GM12874 (cell line): ENCODE results near the gene CHST2.

Experiments
- TF ChIP-seq, protein P1 (sequence below): IDR thresholded peaks from 2 replicates; pipeline ENCODE4 v1.5.1; 2011; ENCODE audit warnings: low read depth, mild to moderate bottlenecking, control low read depth, low read length, moderate library complexity; ENCODE audit not compliant: insufficient read depth

Gene CHST2

DNA sequence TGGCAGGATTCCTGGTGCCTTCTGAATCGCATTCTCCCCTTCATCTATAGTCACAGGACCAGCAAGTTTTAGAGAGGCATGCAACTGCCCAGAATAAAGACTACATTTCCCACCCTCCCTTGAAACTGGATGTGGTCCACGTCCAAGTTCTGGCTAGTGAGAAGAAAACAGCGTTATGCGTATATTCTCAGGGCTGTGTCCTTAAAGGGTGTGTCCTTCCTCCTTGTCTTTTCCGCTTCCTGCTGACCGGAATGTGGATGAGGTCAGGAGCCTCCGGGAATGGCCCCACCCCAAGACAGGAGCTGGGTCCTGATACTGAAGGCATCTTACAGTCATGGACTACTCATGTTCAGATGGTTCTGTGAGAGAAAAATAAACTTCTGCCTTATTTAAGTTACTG is 20.2 kb downstream of the CHST2 start:
- TF ChIP-seq, protein P1, sequence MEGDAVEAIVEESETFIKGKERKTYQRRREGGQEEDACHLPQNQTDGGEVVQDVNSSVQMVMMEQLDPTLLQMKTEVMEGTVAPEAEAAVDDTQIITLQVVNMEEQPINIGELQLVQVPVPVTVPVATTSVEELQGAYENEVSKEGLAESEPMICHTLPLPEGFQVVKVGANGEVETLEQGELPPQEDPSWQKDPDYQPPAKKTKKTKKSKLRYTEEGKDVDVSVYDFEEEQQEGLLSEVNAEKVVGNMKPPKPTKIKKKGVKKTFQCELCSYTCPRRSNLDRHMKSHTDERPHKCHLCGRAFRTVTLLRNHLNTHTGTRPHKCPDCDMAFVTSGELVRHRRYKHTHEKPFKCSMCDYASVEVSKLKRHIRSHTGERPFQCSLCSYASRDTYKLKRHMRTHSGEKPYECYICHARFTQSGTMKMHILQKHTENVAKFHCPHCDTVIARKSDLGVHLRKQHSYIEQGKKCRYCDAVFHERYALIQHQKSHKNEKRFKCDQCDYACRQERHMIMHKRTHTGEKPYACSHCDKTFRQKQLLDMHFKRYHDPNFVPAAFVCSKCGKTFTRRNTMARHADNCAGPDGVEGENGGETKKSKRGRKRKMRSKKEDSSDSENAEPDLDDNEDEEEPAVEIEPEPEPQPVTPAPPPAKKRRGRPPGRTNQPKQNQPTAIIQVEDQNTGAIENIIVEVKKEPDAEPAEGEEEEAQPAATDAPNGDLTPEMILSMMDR, result no peak

DNA sequence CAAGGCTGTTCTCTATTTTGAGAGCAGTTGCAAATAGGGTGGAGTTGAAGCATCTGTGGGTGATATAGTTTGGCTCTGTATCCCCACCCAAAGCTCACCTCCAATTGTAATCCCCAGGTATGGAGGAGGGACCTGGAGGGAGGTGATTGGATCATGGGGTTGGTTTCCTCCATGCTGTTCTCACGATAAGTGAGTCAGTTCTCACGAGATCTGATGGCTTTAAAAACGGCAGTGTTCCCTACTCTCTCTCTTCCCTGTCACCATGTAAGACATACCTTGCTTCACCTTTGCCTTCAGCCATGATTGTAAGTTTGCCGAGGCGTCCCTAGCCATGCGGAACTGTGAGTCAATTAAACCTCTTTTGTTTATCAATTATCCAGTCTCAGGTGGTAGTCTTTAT is 21.0 kb downstream of the CHST2 start:
- TF ChIP-seq, protein P1, result no peak

GRCh38 chr3:143142354-143142753 is 22.8 kb downstream of the CHST2 start:
- TF ChIP-seq, protein P1, result no peak

GRCh38 chr3:143145906-143146305 is 26.3 kb downstream of the CHST2 start:
- TF ChIP-seq, protein P1, result no peak

DNA sequence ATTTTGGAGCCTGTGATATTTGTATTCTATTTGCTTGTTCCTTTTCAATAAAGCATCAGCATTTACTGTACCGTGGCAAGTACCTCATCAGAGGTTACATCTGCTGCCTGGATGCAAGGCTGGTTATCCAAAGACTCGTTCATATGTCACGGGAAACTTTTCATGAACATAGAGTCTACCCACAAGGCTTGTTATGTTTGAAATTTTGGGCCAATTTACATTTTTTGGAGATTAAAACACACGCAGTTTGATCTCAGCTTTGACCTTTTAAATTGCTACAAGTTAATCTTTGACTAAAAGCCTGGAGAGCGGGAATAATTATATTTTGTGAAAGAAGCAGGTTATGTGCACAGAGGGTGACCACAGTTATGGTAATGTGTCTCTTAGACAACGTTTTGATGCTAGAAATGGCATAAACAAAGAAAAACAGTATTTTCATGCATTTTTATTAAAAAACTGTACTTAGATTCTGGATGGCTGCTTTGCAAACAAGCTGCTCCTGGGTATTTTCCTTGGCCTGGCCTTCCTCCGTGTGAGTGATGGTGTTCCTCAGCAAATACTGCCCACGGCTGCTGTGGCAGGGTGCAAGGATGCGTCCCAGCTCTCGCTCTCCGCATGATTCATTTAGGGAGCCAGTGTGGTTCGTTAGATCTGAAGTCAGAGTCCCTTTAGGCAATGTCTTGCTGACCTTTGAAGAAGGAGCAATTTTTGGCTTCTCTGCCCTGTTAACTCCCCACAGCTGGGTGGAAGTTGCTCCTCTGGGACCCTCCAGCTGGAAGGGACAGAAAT is 27.1 kb downstream of the CHST2 start:
- TF ChIP-seq, protein P1, result no peak

- TF ChIP-seq, protein P1, result no peak
These were observed 28.1 kb downstream of the CHST2 start for GRCh38 chr3:143147707-143148106.

DNA sequence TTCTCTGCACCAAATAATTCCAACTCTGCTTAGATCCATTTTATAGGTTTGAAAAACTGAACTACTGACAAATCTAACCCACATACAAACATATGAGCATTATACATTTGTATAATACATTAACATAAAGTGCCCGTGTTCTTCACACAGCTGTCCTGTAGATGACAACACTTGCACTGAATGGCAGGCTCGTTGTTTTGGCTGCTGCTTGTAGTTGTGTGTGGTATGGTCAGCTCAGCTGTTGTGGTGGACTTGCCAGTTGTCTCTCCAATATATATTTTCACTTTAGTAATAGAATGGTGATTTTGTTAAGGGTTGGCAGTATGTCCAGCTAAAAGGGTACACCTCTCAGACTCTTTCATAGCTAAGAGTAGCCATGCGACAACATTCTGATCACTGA is 30.5 kb downstream of the CHST2 start:
- TF ChIP-seq, protein P1, result no peak
